Vagina (tissue), 2 donors: ENCODE measurements around the gene CPLX3. TPM values are rescaled to one million over a fixed set of nuclear protein-coding genes. Genes with fewer than 3 reads are reported as not detected.

Source experiments
- DNase-seq, 2 donors: peaks; one replicate each; pipeline ENCODE4 v3.0.0-alpha.2; 2017; ENCODE audit errors: extremely low spot score in 2 of 2
- H3K27ac ChIP-seq: fragments of 200-600 bp; sonication (generic); one replicate; pipeline ENCODE4 v1.5.1; 2019
- H3K27me3 ChIP-seq: fragments of 200-600 bp; sonication (generic); one replicate; pipeline ENCODE4 v1.5.1; 2019
- H3K36me3 ChIP-seq, 2 donors: fragments of 200-600 bp; sonication (generic); one replicate each; pipeline ENCODE4 v1.5.1; 2017 to 2019
- H3K4me1 ChIP-seq: fragments of 200-600 bp; sonication (generic); one replicate; pipeline ENCODE4 v1.5.1; 2019
- H3K4me3 ChIP-seq, 2 donors: fragments of 200-600 bp; sonication (generic); 1 replicate in 1 of 2; 2 replicates in 1 of 2; pipeline ENCODE4 v1.5.1; 2016 to 2019
- H3K9me3 ChIP-seq: fragments of 200-600 bp; sonication (generic); one replicate; pipeline ENCODE4 v1.5.1; 2019
- POLR2A ChIP-seq, 2 donors: fragments of 450-650 bp; IDR thresholded peaks; one replicate each; pipeline ENCODE4 v1.6.1; 2017; ENCODE audit warnings: antibody characterized with exemption in 2 of 2, mild to moderate bottlenecking in 2 of 2, moderate library complexity in 2 of 2
- POLR2AphosphoS5 ChIP-seq, 2 donors: sonication (generic); formaldehyde crosslinking; IDR thresholded peaks; one replicate each; pipeline ENCODE4 v1.9.0; 2017; ENCODE audit warnings: antibody characterized with exemption in 2 of 2, mild to moderate bottlenecking in 2 of 2, low read depth in 1 of 2; ENCODE audit not compliant: insufficient read depth in 1 of 2
- intact Hi-C: fragments of 100-400 bp; cut with DNase I; formaldehyde crosslinking; loops from one replicate; pipeline ENCODE4 v1.15.1; 2023
- total RNA-seq: library from RNA; depleted of rRNA; stranded (reverse); fragments of >200 nt; gene quantifications from one replicate; pipeline ENCODE4 v1.2.3, GENCODE V29; 2016
- TF ChIP-seq, protein P1 (sequence below), 3 experiments: fragments of 450-650 bp in 2 of 3; fragments of 200-600 bp in 1 of 3; sonication (generic) in 1 of 3; IDR thresholded peaks; one replicate each; pipeline ENCODE4 v1.5.1; 2017 to 2019; ENCODE audit warnings: antibody characterized with exemption in 3 of 3, mild to moderate bottlenecking in 2 of 3, moderate library complexity in 2 of 3

Gene CPLX3
- total RNA-seq, 1 donor from 2014 or later, result not detected

GRCh38 chr15:74821091-74821789 lies 5.2 kb upstream of the CPLX3 start:
- Histone ChIP-seq H3K4me3 (no peak overlapping the region), H3K27ac (no peak overlapping the region), H3K4me1 (peaks cover 28% of the 10 kb centered on the region), H3K9me3 (no peaks in the 10 kb centered on the region), H3K36me3 (no peaks in the 10 kb centered on the region), H3K27me3 (no peaks in the 10 kb centered on the region)
- intact Hi-C loops, result no loop called here
- DNase-seq, result no peak
- no peak for TF ChIP-seq POLR2AphosphoS5 (IDR thresholded peaks at IDR 0.05; ENCODE audit: insufficient read depth in 1 of 2, low read depth in 1 of 2)
- TF ChIP-seq, protein P1, sequence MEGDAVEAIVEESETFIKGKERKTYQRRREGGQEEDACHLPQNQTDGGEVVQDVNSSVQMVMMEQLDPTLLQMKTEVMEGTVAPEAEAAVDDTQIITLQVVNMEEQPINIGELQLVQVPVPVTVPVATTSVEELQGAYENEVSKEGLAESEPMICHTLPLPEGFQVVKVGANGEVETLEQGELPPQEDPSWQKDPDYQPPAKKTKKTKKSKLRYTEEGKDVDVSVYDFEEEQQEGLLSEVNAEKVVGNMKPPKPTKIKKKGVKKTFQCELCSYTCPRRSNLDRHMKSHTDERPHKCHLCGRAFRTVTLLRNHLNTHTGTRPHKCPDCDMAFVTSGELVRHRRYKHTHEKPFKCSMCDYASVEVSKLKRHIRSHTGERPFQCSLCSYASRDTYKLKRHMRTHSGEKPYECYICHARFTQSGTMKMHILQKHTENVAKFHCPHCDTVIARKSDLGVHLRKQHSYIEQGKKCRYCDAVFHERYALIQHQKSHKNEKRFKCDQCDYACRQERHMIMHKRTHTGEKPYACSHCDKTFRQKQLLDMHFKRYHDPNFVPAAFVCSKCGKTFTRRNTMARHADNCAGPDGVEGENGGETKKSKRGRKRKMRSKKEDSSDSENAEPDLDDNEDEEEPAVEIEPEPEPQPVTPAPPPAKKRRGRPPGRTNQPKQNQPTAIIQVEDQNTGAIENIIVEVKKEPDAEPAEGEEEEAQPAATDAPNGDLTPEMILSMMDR (IDR thresholded peaks at IDR 0.05), result no peak
- no peak for TF ChIP-seq POLR2A (IDR thresholded peaks at IDR 0.05)

- intact Hi-C loops, result no loop called here
- Histone ChIP-seq H3K4me1 (peaks cover 23% of the 10 kb centered on the region), H3K27ac (no peak overlapping the region), H3K9me3 (no peaks in the 10 kb centered on the region), H3K36me3 (no peaks in the 10 kb centered on the region), H3K4me3 (no peak overlapping the region), H3K27me3 (no peaks in the 10 kb centered on the region)
- DNase-seq, result no peak
- no peak for TF ChIP-seq POLR2A (IDR thresholded peaks at IDR 0.05)
- TF ChIP-seq, protein P1 (IDR thresholded peaks at IDR 0.05), result no peak
- TF ChIP-seq POLR2AphosphoS5 (IDR thresholded peaks at IDR 0.05; ENCODE audit: insufficient read depth in 1 of 2, low read depth in 1 of 2), result no peak
Measured at GRCh38 chr15:74821790-74822158, 4.7 kb upstream of the CPLX3 start.

- no peak for DNase-seq
- no peaks in the 10 kb centered on the region for H3K36me3 ChIP-seq
- peaks cover 18% of the 10 kb centered on the region for H3K4me1 ChIP-seq
- intact Hi-C loops, result no loop called here
- H3K27me3 ChIP-seq, result no peaks in the 10 kb centered on the region
- H3K9me3 ChIP-seq, result no peaks in the 10 kb centered on the region
- no peak overlapping the region for H3K27ac ChIP-seq
- no peak overlapping the region for H3K4me3 ChIP-seq
- TF ChIP-seq POLR2AphosphoS5 (IDR thresholded peaks at IDR 0.05; ENCODE audit: insufficient read depth in 1 of 2, low read depth in 1 of 2), result no peak
- no peak for TF ChIP-seq POLR2A (IDR thresholded peaks at IDR 0.05)
- TF ChIP-seq, protein P1 (IDR thresholded peaks at IDR 0.05), result no peak
Measured at GRCh38 chr15:74822233-74822632, 4.2 kb upstream of the CPLX3 start.

- H3K27ac ChIP-seq, result no peak overlapping the region
- no peaks in the 10 kb centered on the region for H3K36me3 ChIP-seq
- no peak overlapping the region for H3K4me3 ChIP-seq
- intact Hi-C loops, result no loop called here
- no peak for DNase-seq
- no peak for TF ChIP-seq POLR2AphosphoS5 (IDR thresholded peaks at IDR 0.05; ENCODE audit: insufficient read depth in 1 of 2, low read depth in 1 of 2)
- TF ChIP-seq POLR2A (IDR thresholded peaks at IDR 0.05), result no peak
- TF ChIP-seq, protein P1 (IDR thresholded peaks at IDR 0.05), result no peak
- no peaks in the 10 kb centered on the region for H3K27me3 ChIP-seq
- no peaks in the 10 kb centered on the region for H3K9me3 ChIP-seq
- peaks cover 7% of the 10 kb centered on the region for H3K4me1 ChIP-seq
Measured at GRCh38 chr15:74823324-74823723, 3.1 kb upstream of the CPLX3 start.

- no peak overlapping the region for H3K4me3 ChIP-seq
- H3K4me1 ChIP-seq, result no peaks in the 10 kb centered on the region
- no peaks in the 10 kb centered on the region for H3K27me3 ChIP-seq
- no peaks in the 10 kb centered on the region for H3K36me3 ChIP-seq
- H3K27ac ChIP-seq, result no peak overlapping the region
- no peak for DNase-seq
- intact Hi-C loops, result no loop called here
- TF ChIP-seq POLR2AphosphoS5 (IDR thresholded peaks at IDR 0.05; ENCODE audit: insufficient read depth in 1 of 2, low read depth in 1 of 2) (no peak), POLR2A (IDR thresholded peaks at IDR 0.05) (no peak)
- TF ChIP-seq, protein P1 (IDR thresholded peaks at IDR 0.05), result no peak
- no peaks in the 10 kb centered on the region for H3K9me3 ChIP-seq
Measured at GRCh38 chr15:74824976-74825375, 1.5 kb upstream of the CPLX3 start.
